ENCODE data around the gene NAA10. TPM values are rescaled to one million over a fixed set of nuclear protein-coding genes. Genes with fewer than 3 reads are reported as not detected.

NAA10 gene
- total and polyA plus RNA-seq, 2 of the 13 experiments (the other 11 are each of a cell fraction or from before 2014, with no cell fraction given): 49.2 to 51.7 TPM

DNA sequence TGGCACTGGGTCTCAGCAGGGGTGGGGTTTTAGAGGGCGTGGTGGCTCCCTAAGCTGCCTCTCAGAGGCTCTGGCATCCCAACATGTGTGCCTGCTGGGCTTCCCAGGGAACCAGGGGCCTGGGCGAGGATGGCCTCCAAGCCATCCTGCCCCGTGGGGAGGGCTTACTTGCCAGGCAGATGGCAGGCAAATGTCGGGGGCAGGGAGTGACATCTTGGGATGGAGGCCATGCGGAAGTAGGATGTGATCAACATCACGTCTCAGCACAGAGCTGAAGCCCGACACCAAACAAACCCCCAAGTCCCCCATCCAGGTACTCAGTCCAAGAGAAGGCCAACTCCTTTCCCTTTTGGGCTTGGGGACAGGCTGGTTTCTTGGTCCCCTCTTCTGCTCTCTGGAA lies 53.6 kb downstream of the NAA10 start:
- no TSS peak for BruUV-seq (replicated peaks)
- ATAC-seq (no peak), DNase-seq (ENCODE audit: low spot score) (no peak), FAIRE-seq (no peak)
- POLR2A ChIA-PET: no interaction called here
- 0 out of 2 replicates have a peak overlapping the region, but pooled peaks have one; percentile 51 for H3K4me2 ChIP-seq (ENCODE audit: low read depth, low read length)
- H3K9me3 ChIP-seq (ENCODE audit: low read length): no peaks in the 10 kb centered on the region
- H2AFZ ChIP-seq (ENCODE audit: low read length): no peak overlapping the region
- peak overlapping the region; percentile 39; the same call in 1 of the 2 replicates for H3K9ac ChIP-seq (ENCODE audit: insufficient read depth, low read depth, low read length)
- H3K4me3 ChIP-seq (replicated peaks in 1 of 3; ENCODE audit: insufficient read depth in 1 of 3, low read depth in 2 of 3, low read length in 3 of 3): no peak overlapping the region
- no CpG with 5 or more reads among the region's 7 CpGs for WGBS (ENCODE audit: low lambda C conversion rate)
- H3K36me3 ChIP-seq (replicated peaks in 1 of 2; ENCODE audit: control insufficient read depth in 1 of 2, insufficient read depth in 2 of 2, low read length in 2 of 2): no peaks in the 10 kb centered on the region
- peaks cover 0 to 9% of the 10 kb centered on the region in 2 experiments; a peak in 2 of 5 replicates for H3K27me3 ChIP-seq (ENCODE audit: control insufficient read depth in 1 of 2, insufficient read depth in 2 of 2, low read length in 2 of 2)
- TF ChIP-seq KAT8 (CRISPR knock-in tag; IDR thresholded peaks at IDR 0.05) (no peak), JUND (CRISPR knock-in tag; IDR thresholded peaks at IDR 0.05) (no peak), PTBP1 (IDR thresholded peaks at IDR 0.05; ENCODE audit: low read depth, low read length, poor library complexity, severe bottlenecking) (no peak), AHR (CRISPR knock-in tag; IDR thresholded peaks at IDR 0.05) (no peak), SMAD1 (CRISPR knock-in tag; IDR thresholded peaks at IDR 0.05; ENCODE audit: borderline replicate concordance, low read depth) (no peak), ZFP90 (CRISPR knock-in tag; IDR thresholded peaks at IDR 0.05; ENCODE audit: borderline replicate concordance) (no peak), ZNF274 (CRISPR knock-in tag; IDR thresholded peaks at IDR 0.05) (no peak), ZBTB3 (CRISPR knock-in tag; IDR thresholded peaks at IDR 0.05; ENCODE audit: borderline replicate concordance, low read depth) (no peak)
- TF ChIP-seq, protein P1, sequence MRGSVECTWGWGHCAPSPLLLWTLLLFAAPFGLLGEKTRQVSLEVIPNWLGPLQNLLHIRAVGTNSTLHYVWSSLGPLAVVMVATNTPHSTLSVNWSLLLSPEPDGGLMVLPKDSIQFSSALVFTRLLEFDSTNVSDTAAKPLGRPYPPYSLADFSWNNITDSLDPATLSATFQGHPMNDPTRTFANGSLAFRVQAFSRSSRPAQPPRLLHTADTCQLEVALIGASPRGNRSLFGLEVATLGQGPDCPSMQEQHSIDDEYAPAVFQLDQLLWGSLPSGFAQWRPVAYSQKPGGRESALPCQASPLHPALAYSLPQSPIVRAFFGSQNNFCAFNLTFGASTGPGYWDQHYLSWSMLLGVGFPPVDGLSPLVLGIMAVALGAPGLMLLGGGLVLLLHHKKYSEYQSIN (CRISPR knock-in tag; IDR thresholded peaks at IDR 0.05; ENCODE audit: borderline replicate concordance): no peak
- no peaks in the 10 kb centered on the region for H4K20me1 ChIP-seq (ENCODE audit: insufficient read depth, low read length)
- intact Hi-C loops (cut with micrococcal nuclease; ENCODE audit: unreplicated experiment): no loop called here
- CTCF ChIA-PET (ENCODE audit: low intra/inter-chr PET ratio, low total read pairs): no interaction called here
- H3K4me1 ChIP-seq (ENCODE audit: insufficient read depth, low read length): peaks cover 51% of the 10 kb centered on the region
- peak overlapping the region; percentile 38 for H3K27ac ChIP-seq (ENCODE audit: extremely low read length, insufficient read depth, low read length)
- no peaks in the 10 kb centered on the region for H3K79me2 ChIP-seq (ENCODE audit: insufficient read depth, low read length)
- in situ Hi-C loops (cut with HindIII; ENCODE audit: extremely low pct_ligation_motif_present, low pct_unique_long_range_greater_than_20kb): no loop called here
